DND-41 (cell line): Measurements from ENCODE around the gene CERK.

Experiments used
- ATAC-seq: fragments of 200-7000 bp; cut with Tn5 transposase; 3 replicates; pipeline ENCODE4 v1.9.1; 2021; ENCODE audit warnings: low read depth; ENCODE audit not compliant: insufficient read depth
- DNase-seq: peaks from one replicate; pipeline ENCODE4 v3.0.0-alpha.2; 2020
- H2AFZ ChIP-seq: 2 replicates; pipeline ENCODE4 v1.6.0; 2012; ENCODE audit warnings: low read depth, low read length
- H3K27ac ChIP-seq: 2 replicates; pipeline ENCODE4 v1.5.1; 2012; ENCODE audit warnings: low read length, inconsistent platforms
- H3K27me3 ChIP-seq: fragments of 200-600 bp; sonication (generic); 2 replicates; pipeline ENCODE4 v1.6.0; 2012; ENCODE audit warnings: low read length, mild to moderate bottlenecking, inconsistent platforms; ENCODE audit not compliant: insufficient read depth, poor library complexity
- H3K36me3 ChIP-seq: 2 replicates; pipeline ENCODE4 v1.5.1; 2012; ENCODE audit warnings: low read length, inconsistent platforms; ENCODE audit not compliant: insufficient read depth
- H3K4me1 ChIP-seq: 2 replicates; pipeline ENCODE4 v1.5.1; 2012; ENCODE audit warnings: mild to moderate bottlenecking, low read length; ENCODE audit not compliant: insufficient read depth
- H3K4me2 ChIP-seq: 2 replicates; pipeline ENCODE4 v1.6.0; 2012; ENCODE audit warnings: mild to moderate bottlenecking, moderate library complexity, low read length, inconsistent platforms; ENCODE audit not compliant: insufficient read depth
- H3K4me3 ChIP-seq, 2 experiments: fragments of 200-600 bp in 1 of 2; shearing (Covaris generic) in 1 of 2; 2 replicates each; pipeline ENCODE4 v1.5.1; 2012 to 2016; ENCODE audit warnings: inconsistent platforms in 2 of 2, low read length in 2 of 2, mild to moderate bottlenecking in 2 of 2, low read depth in 1 of 2, moderate library complexity in 1 of 2
- H3K79me2 ChIP-seq: 2 replicates; pipeline ENCODE4 v1.6.0; 2012; ENCODE audit warnings: low read length, inconsistent platforms; ENCODE audit not compliant: insufficient read depth
- H3K9ac ChIP-seq: 2 replicates; pipeline ENCODE4 v1.6.0; 2012; ENCODE audit warnings: low read depth, mild to moderate bottlenecking, inconsistent platforms, low read length, moderate library complexity
- H3K9me3 ChIP-seq: 2 replicates; pipeline ENCODE4 v1.5.1; 2012; ENCODE audit warnings: low read length, moderate library complexity, mild to moderate bottlenecking, inconsistent platforms; ENCODE audit not compliant: insufficient read depth, severe bottlenecking
- H4K20me1 ChIP-seq: 2 replicates; pipeline ENCODE4 v1.6.0; 2012; ENCODE audit warnings: low read length; ENCODE audit not compliant: insufficient read depth
- EZH2 ChIP-seq: IDR thresholded peaks from 3 replicates; pipeline ENCODE4 v1.6.1; 2012; ENCODE audit warnings: borderline replicate concordance, low read depth, mild to moderate bottlenecking, moderate library complexity, low read length, inconsistent platforms; ENCODE audit not compliant: severe bottlenecking
- TF ChIP-seq, protein P1 (sequence below): IDR thresholded peaks from 2 replicates; pipeline ENCODE4 v1.5.1; 2012; ENCODE audit warnings: borderline replicate concordance, low read length, moderate library complexity, mild to moderate bottlenecking; ENCODE audit not compliant: poor library complexity, severe bottlenecking; ENCODE audit errors: extremely low read depth

Gene CERK

DNA sequence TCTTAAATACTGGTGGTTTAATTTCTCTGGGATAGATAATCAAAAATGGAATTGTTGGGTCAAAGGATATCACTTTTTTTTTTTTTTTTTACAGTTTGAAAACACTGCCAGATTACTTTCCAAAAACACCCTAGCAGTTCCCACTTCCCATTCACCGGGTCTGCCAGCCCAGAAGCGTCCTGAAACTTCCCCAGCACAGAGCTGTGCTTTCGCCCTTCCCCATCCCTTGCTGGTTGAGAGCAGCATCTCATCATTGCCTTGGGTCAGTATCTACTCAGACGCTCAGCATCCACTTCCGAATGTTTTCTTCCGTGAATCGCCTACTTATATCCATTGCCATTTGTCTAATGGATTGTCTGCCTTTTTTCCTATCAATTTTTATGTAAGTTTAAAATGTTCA is 5.5 kb downstream of the CERK start:
- TF ChIP-seq EZH2 = no peak
- TF ChIP-seq, protein P1, sequence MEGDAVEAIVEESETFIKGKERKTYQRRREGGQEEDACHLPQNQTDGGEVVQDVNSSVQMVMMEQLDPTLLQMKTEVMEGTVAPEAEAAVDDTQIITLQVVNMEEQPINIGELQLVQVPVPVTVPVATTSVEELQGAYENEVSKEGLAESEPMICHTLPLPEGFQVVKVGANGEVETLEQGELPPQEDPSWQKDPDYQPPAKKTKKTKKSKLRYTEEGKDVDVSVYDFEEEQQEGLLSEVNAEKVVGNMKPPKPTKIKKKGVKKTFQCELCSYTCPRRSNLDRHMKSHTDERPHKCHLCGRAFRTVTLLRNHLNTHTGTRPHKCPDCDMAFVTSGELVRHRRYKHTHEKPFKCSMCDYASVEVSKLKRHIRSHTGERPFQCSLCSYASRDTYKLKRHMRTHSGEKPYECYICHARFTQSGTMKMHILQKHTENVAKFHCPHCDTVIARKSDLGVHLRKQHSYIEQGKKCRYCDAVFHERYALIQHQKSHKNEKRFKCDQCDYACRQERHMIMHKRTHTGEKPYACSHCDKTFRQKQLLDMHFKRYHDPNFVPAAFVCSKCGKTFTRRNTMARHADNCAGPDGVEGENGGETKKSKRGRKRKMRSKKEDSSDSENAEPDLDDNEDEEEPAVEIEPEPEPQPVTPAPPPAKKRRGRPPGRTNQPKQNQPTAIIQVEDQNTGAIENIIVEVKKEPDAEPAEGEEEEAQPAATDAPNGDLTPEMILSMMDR = no peak
- DNase-seq = no peak
- Histone ChIP-seq H3K27ac (no peak overlapping the region), H3K27me3 (no peaks in the 10 kb centered on the region), H2AFZ (no peak overlapping the region), H3K4me1 (peaks cover 28% of the 10 kb centered on the region), H3K9ac (no peak overlapping the region), H3K9me3 (no peaks in the 10 kb centered on the region), H4K20me1 (peaks cover 64% of the 10 kb centered on the region), H3K36me3 (peaks cover 65% of the 10 kb centered on the region), H3K79me2 (peaks cover 98% of the 10 kb centered on the region), H3K4me2 (no peak overlapping the region), H3K4me3 (no peak overlapping the region)
- ATAC-seq = no peak

DNA sequence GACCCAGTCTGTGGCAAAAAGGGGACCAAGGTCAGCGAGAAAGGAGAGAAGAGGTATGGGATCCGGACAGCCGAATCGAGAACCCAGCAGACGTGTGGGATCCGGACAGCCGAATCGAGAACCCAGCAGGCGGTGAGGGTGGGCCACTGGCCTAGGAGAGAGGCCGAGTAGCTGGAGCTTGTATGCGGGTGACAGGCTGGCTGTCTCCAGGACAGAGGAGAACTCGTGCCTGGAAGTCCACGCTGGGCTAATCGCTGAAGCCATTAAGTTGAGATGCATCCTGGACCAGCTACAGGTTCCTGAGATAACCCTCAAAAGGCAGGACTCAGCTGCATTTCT is 6.0 kb downstream of the CERK start:
- no peak for ATAC-seq
- no peak overlapping the region for H3K9ac ChIP-seq
- no peak for DNase-seq
- H3K27ac ChIP-seq = no peak overlapping the region
- no peak overlapping the region for H2AFZ ChIP-seq
- H3K4me1 ChIP-seq = peaks cover 24% of the 10 kb centered on the region
- H3K79me2 ChIP-seq = peaks cover 98% of the 10 kb centered on the region
- H3K36me3 ChIP-seq = peaks cover 70% of the 10 kb centered on the region
- no peak overlapping the region for H3K4me3 ChIP-seq
- TF ChIP-seq, protein P1 = no peak
- no peak for TF ChIP-seq EZH2
- H3K9me3 ChIP-seq = no peaks in the 10 kb centered on the region
- peaks cover 69% of the 10 kb centered on the region for H4K20me1 ChIP-seq
- H3K4me2 ChIP-seq = no peak overlapping the region
- no peaks in the 10 kb centered on the region for H3K27me3 ChIP-seq

DNA sequence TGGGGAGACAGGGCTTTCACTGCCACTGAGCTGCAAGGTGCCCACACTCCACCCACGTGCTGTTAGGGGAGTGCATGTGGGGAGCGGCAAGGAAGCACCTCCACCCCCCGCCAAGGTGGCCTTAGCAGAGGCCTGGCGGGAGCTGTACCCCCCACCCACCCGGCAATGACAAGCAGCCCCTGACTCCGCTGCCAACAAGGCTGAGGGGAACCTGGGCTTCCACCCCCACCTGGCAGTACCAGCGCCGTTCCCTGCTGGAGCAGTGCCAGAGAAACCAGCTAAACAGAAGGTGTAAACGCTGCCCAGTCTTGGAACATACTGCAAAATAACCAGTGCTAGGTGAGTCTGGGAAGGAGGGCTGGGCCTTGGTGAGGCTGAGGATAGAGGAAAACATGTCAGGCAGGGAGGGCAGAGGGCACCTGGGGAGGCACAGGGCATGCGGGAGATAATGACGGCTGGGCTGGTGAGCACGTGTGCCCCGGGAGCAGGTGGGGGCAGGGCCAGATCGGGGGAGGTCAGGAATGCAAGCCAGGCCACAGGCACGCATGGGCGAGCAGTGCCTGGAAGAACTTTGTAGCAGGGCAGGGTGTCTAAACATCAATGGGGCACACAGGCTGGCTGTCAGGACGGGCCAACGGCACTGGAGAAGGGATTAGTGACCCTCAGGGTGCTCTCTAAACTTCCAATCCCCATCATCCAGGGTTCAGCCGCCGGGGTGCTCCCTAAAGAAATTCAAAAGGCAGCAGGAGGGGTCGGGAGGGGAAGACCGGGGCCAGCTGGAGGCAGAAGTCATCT is 6.6 kb downstream of the CERK start:
- H3K36me3 ChIP-seq = peaks cover 75% of the 10 kb centered on the region
- no peaks in the 10 kb centered on the region for H3K9me3 ChIP-seq
- no peak overlapping the region for H3K9ac ChIP-seq
- H3K4me1 ChIP-seq = peaks cover 18% of the 10 kb centered on the region
- no peak overlapping the region for H2AFZ ChIP-seq
- no peaks in the 10 kb centered on the region for H3K27me3 ChIP-seq
- no peak overlapping the region for H3K4me2 ChIP-seq
- no peak overlapping the region for H3K4me3 ChIP-seq
- no peak overlapping the region; the same call in 1 of the 2 replicates for H3K27ac ChIP-seq
- DNase-seq (no peak), ATAC-seq (no peak)
- peaks cover 98% of the 10 kb centered on the region for H3K79me2 ChIP-seq
- peaks cover 70% of the 10 kb centered on the region for H4K20me1 ChIP-seq
- TF ChIP-seq, protein P1 = no peak
- no peak for TF ChIP-seq EZH2
